ENCODE measurements around the gene FANCM. TPM values are rescaled to one million over a fixed set of nuclear protein-coding genes. Genes with fewer than 3 reads are reported as not detected.
"Not testable (repeated sequence)": the region's sequence is repeated elsewhere in the genome, so short reads cannot be mapped to it uniquely, and the experiment has no call there.

The FANCM gene
- total RNA-seq, 2 donors from 2014 or later, result 17.5 to 24.8 TPM

- Mint-ChIP-seq H3K27ac (no peak overlapping the region), H3K36me3 (peaks cover 8 to 19% of the 10 kb centered on the region in 2 donors), H3K9me3 (no peaks in the 10 kb centered on the region)
- no peak for ATAC-seq
- no peak for DNase-seq (ENCODE audit: low spot score in 2 of 2)
Measured at GRCh38 chr14:45128963-45129629, 6.6 kb upstream of the FANCM start.

DNA sequence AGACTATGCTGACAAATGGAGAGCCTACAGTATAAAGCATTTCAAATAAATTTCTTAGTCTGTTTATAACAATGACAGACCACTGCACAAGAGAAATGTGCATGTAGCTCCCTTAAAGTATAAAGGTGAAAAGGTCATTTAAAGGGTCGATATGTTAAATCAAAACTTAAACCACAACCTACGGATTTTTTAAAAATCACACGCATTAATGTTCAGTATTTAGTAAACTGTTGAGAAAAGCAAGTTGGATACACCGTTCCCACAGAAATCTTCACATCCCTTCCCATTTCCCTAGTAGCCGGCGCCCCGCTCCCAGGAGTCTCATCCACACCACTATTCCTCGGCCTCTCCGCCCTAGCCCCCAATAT, 2.1 kb upstream of the FANCM start:
- H3K27ac Mint-ChIP-seq, result peak overlapping the region; percentile 97 to 100
- H3K36me3 Mint-ChIP-seq, result peaks cover 15 to 23% of the 10 kb centered on the region in 2 donors
- ATAC-seq (no peak), DNase-seq (ENCODE audit: low spot score in 2 of 2) (no peak)
- H3K9me3 Mint-ChIP-seq, result no peaks in the 10 kb centered on the region

DNA sequence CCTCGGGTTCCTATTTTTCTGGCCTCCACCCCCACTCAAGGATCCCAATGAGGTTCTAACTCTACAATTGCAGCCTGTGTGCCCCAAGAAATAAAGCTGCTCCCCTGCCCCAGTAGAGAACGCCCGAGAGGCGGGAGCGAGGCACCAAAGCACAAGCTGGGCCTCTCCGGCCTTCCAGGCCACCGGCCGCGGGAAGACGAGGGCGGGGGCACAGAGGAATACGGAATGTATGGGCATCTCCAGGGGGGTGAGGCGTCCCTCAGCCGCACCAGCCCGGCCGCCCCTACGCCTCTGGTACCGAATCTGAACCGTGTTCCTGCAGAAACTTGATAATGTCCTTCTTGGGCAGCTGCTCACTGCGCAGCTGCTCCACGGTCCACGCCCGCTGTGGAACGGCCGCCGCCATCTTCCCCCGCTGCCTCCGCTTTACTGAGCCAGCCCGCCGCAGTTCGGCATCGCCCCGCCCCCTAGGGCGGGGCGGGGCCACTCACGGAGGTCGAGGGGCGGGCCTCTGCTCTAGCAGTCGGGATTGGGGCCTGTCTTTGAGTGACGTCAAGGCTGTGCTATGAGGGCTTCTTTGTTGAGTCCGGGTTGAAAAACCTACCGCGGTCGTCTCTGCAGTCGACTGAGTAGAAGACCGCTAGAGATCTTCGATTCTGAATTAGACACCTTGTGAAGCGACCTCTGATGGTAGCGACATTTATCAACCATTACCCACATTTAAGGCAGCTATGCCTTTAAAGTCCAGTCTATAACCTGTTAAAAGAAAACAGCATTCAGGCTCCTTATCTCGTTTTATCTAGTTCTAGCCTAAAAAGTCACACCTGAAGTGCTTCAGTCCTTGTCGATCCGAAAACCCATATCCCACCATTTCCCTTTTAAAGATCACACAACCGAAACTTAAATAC, 1.4 kb upstream of the FANCM start, which contains the start of gene FKBP3:
Gene FKBP3 (minus strand): TSS at position 431 of the 908 bp plus-strand sequence. CDS start 25 bp downstream, at position 406.
- no peaks in the 10 kb centered on the region for H3K9me3 Mint-ChIP-seq
- DNase-seq (ENCODE audit: low spot score in 2 of 2), result peak; percentile 84 to 93
- ATAC-seq, result peak; percentile 93 to 94
- H3K36me3 Mint-ChIP-seq, result peaks cover 15 to 23% of the 10 kb centered on the region in 2 donors
- H3K27ac Mint-ChIP-seq, result peak within 1 kb of the TSS; percentile 97 to 100

GRCh38 chr14:45135156-45135555, 574 bp upstream of the FANCM start:
- peak overlapping the region; percentile 97 to 100 for H3K27ac Mint-ChIP-seq
- no peak for ATAC-seq
- peaks cover 15 to 23% of the 10 kb centered on the region in 2 donors for H3K36me3 Mint-ChIP-seq
- DNase-seq (ENCODE audit: low spot score in 2 of 2), result peak in 1 of 2 donors; percentile 9
- H3K9me3 Mint-ChIP-seq, result no peaks in the 10 kb centered on the region

GRCh38 chr14:45136399-45136798, 669 bp downstream of the FANCM start:
- H3K36me3 Mint-ChIP-seq, result peaks cover 15 to 23% of the 10 kb centered on the region in 2 donors
- no peak for DNase-seq (ENCODE audit: low spot score in 2 of 2)
- H3K9me3 Mint-ChIP-seq, result no peaks in the 10 kb centered on the region

DNA sequence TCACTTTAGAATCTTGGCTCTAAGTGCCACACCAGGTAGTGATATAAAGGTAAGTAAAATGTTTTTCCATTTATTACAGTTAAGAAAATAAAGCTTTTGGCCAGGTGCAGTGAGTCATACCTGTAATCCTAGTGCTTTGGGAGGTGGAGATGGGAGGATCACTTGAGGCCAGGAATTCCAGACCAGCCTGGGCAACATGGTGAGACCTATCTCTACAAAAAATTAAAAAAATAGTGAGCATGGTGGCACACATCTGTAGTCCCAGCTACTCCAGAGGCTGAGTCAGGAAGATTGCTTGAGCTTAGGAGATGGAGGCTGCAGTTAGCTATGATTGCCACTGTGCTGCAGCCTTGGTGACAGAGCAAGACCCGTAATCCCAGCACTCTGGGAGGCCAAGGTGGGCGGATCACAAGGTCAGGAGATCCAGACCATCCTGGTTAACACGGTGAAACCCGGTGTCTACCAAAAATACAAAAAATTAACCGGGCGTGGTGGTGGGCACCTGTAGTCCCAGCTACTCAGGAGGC, 5.0 kb downstream of the FANCM start:
- Mint-ChIP-seq H3K36me3 (peaks cover 6 to 9% of the 10 kb centered on the region in 2 donors), H3K9me3 (no peaks in the 10 kb centered on the region), H3K27ac (no peak overlapping the region)
- ATAC-seq (no peak), DNase-seq (ENCODE audit: low spot score in 2 of 2) (no peak)

More at GRCh38 chr14:45136399-45136798, 669 bp downstream of the FANCM start:
- peak overlapping the region; percentile 97 for H3K27ac Mint-ChIP-seq
- ATAC-seq, result no peak

- not testable (repeated sequence) for H3K9me3 Mint-ChIP-seq; H3K27ac Mint-ChIP-seq; H3K36me3 Mint-ChIP-seq; DNase-seq (ENCODE audit: low spot score in 2 of 2); ATAC-seq
Measured at GRCh38 chr14:45142083-45142482, 6.4 kb downstream of the FANCM start.

DNA sequence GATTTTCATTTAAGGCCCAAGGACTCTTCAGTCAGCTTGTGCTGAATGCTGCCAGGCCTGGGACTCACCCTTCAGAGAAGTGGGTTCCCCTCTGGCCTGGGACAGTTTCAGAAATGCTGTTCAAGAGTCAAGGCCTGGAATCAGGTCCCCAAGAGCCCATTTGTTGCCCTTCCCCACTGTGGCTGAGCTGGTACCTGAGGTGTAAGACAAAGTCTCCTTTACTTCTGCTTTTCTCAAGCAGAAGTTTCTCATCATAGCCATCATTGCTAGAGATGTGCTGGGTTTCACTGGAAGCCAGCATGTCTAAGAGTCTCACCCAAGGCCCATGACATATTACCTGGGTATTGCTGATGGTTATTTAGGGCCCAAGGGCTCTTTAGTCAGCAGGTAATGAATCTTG, 8.9 kb downstream of the FANCM start:
- no peak for ATAC-seq
- Mint-ChIP-seq H3K36me3 (peaks cover 0 to 12% of the 10 kb centered on the region in 2 donors), H3K9me3 (no peaks in the 10 kb centered on the region), H3K27ac (no peak overlapping the region)
- DNase-seq (ENCODE audit: low spot score in 2 of 2), result no peak

- no peak for DNase-seq (ENCODE audit: low spot score in 2 of 2)
- Mint-ChIP-seq H3K9me3 (no peaks in the 10 kb centered on the region), H3K36me3 (peaks cover 0 to 12% of the 10 kb centered on the region in 2 donors), H3K27ac (peak overlapping the region in 1 of 2 donors; percentile 72)
- ATAC-seq, result peak; percentile 34 to 37
Measured at GRCh38 chr14:45145214-45145613, 9.5 kb downstream of the FANCM start.

- DNase-seq (ENCODE audit: low spot score in 2 of 2) (no peak), ATAC-seq (no peak)
- Mint-ChIP-seq H3K27ac (no peak overlapping the region), H3K9me3 (no peaks in the 10 kb centered on the region), H3K36me3 (peaks cover 0 to 12% of the 10 kb centered on the region in 2 donors)
Measured at GRCh38 chr14:45149602-45150001, 13.9 kb downstream of the FANCM start.

DNA sequence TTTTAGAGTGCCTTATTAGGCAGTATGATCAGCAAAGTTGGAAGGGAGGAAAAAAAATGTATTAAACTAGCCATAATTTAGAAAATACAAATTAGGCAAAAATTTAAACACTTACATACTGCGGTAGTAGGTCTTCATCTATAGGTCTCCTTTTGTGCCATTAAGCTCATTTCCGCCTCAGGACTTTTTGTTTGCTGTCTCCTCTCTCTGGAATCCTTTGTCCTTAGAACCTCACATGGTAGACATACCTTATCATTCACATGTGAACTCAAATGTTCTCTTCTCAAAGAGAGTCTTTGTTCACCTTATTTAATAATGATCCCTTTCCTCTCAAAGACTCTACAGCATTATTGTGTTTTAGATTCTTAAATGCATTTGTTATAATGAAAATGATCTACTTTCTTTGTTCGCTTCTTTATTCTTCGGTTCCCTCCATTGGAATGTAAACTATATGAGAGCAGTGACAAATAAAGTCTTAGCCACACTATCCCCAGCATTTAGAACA, 14.7 kb downstream of the FANCM start:
- H3K27ac Mint-ChIP-seq, result no peak overlapping the region
- DNase-seq (ENCODE audit: low spot score in 2 of 2) (no peak), ATAC-seq (no peak)
- no peaks in the 10 kb centered on the region for H3K9me3 Mint-ChIP-seq
- H3K36me3 Mint-ChIP-seq, result peaks cover 0 to 12% of the 10 kb centered on the region in 2 donors

DNA sequence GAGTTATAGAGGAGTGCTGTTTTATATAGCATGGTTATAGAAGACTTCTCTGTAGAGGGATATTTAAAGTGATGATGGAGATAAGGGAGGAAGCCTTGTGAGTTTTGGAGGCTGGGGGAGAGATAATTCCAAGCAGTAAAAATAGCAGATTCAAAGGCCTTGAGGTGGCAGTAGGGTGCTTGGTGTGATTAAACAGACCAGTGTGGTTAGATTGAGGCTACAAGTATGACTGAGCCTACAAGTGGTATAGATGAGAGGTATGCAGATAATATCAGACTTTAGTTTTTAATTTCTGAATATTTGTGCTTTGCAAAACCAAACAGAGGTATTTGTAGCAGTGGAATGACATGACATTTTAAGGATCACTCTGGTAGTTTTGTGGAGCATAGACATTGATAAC, 20.3 kb downstream of the FANCM start:
- Mint-ChIP-seq H3K36me3 (no peaks in the 10 kb centered on the region), H3K9me3 (no peaks in the 10 kb centered on the region), H3K27ac (no peak overlapping the region)
- DNase-seq (ENCODE audit: low spot score in 2 of 2), result no peak
- ATAC-seq, result peak; percentile 84 to 85

DNA sequence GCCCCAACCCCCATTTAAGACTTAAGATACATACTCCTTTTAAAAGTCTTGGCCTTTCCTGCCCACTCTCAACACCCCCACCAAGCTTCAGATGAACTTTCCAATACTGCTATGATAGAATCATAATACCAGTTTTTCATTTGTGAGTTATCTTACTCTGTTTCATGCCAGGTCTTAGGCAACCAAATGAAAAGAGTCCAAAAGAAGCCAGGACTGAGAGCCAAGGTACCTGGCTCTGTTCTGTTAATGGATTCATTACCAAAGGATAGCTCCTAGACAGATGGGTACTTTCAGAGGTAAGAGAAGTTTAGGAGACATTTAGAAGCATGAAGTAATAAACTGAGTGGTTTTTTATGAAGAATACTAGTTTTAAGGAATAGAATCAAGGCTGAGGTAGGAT, 34.2 kb downstream of the FANCM start:
- Mint-ChIP-seq H3K27ac (no peak overlapping the region), H3K36me3 (no peaks in the 10 kb centered on the region), H3K9me3 (no peaks in the 10 kb centered on the region)
- ATAC-seq (no peak), DNase-seq (ENCODE audit: low spot score in 2 of 2) (no peak)

DNA sequence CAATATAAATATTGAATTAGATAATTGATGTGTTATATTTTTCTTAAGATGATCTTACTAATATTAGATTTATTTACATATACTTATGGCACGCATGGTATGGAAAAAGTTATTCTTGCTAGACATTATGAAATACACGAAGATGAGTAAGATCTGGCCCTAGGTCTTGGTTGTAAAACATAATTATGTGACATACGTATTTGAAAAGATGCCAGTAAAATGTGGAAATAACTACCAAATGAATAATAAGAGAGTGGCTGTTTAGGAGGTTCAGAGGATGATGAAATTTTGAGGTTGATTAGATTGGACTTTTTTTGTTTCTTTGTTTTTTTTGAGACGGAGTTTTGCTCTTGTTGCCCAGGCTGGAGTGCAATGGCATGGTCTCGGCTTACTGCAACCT, 41.3 kb downstream of the FANCM start:
- Mint-ChIP-seq H3K9me3 (no peaks in the 10 kb centered on the region), H3K36me3 (no peaks in the 10 kb centered on the region), H3K27ac (no peak overlapping the region)
- ATAC-seq, result no peak
- no peak for DNase-seq (ENCODE audit: low spot score in 2 of 2)

GRCh38 chr14:45181329-45181728, 45.6 kb downstream of the FANCM start:
- no peak overlapping the region for H3K27ac Mint-ChIP-seq
- H3K36me3 Mint-ChIP-seq, result no peaks in the 10 kb centered on the region
- DNase-seq (ENCODE audit: low spot score in 2 of 2), result no peak
- H3K9me3 Mint-ChIP-seq, result no peaks in the 10 kb centered on the region
- ATAC-seq, result no peak

- no peak for DNase-seq (ENCODE audit: low spot score in 2 of 2)
- no peak for ATAC-seq
- Mint-ChIP-seq H3K36me3 (no peaks in the 10 kb centered on the region), H3K9me3 (no peaks in the 10 kb centered on the region), H3K27ac (no peak overlapping the region)
Measured at GRCh38 chr14:45181806-45182205, 46.1 kb downstream of the FANCM start.

Measured in activated naive CD4-positive, alpha-beta T cell treated with anti-CD3 and anti-CD28 coated beads, Interleukin-2, amount 50 U/mL, for 72 hours (primary cell).